Measurements from ENCODE around the gene PLEKHB2. TPM values are rescaled to one million over a fixed set of nuclear protein-coding genes. Genes with fewer than 3 reads are reported as not detected.

Gene PLEKHB2
- total RNA-seq, 1 donor from 2014 or later = 90.9 TPM

Other genes starting within 250 kb of the PLEKHB2 start
- gene FAM168B, start 11.9 kb upstream of the PLEKHB2 start, total RNA-seq = 113 and 141 TPM in 2 replicates
- gene POTEE, start 104.2 kb downstream of the PLEKHB2 start, total RNA-seq = 0.04 and 0.07 TPM in 2 replicates